Measurements from ENCODE around the gene PMIS2.

Gene PMIS2

GRCh38 chr19:35628264-35628564 is 42.2 kb downstream of the PMIS2 start:
- DNase-seq (ENCODE audit: low read depth in 3 of 3, low spot score in 1 of 3), result no peak

DNA sequence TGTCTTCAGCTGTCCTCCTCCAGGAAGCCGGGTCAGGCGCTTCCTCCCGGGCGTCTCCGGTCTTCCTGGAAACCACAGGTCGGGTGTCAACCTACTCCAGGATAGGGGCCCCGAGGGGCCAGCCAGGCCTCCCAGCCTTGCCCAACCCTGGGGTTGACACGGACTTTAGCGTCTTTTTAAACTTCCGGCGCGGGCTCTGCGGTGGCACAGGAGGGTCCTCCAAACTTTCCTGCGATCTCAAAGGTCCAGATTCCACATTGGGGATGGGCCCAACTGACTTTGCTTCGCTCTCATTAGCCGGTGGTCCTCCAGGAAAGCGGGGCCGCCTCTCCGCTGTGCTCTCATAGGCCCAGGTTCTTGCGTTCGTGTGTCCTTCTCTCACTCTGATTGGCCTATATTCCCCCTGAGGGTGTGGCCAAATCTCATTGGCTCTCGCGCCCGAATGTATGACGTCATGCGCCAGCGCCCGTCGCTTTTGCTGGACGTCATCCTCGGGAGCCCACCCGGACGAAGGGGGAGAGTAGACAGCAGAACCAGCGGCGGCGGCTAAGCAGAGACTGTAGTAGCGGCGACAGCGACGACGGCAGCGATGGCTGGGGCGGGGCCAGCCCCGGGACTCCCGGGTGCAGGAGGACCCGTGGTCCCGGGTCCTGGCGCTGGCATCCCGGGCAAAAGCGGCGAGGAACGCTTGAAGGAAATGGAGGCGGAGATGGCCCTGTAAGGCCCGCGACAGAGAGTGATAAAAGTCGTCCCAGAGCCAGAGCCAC is 42.8 kb downstream of the PMIS2 start, which contains the start of gene RBM42:
RBM42 (plus strand) TSS at position 472 of the 767 bp plus-strand sequence; CDS start at position 590, 118 bp downstream.
- peak; percentile 88 to 96 (median 91) for DNase-seq (ENCODE audit: low read depth in 3 of 3, low spot score in 1 of 3)

DNA sequence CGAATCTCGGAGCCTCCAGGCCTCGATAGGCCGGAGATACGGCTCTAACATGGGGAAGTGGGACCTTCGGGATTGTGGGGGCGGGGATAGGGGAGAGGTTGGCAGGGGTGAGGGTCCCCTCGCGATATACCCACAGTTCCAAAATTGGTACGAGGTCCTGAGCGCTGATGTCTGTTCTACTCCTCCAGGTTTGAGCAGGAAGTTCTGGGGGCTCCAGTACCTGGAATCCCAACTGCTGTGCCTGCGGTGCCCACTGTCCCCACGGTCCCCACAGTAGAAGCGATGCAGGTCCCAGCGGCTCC is 43.3 kb downstream of the PMIS2 start:
- no peak for DNase-seq (ENCODE audit: low read depth in 3 of 3, low spot score in 1 of 3)

DNA sequence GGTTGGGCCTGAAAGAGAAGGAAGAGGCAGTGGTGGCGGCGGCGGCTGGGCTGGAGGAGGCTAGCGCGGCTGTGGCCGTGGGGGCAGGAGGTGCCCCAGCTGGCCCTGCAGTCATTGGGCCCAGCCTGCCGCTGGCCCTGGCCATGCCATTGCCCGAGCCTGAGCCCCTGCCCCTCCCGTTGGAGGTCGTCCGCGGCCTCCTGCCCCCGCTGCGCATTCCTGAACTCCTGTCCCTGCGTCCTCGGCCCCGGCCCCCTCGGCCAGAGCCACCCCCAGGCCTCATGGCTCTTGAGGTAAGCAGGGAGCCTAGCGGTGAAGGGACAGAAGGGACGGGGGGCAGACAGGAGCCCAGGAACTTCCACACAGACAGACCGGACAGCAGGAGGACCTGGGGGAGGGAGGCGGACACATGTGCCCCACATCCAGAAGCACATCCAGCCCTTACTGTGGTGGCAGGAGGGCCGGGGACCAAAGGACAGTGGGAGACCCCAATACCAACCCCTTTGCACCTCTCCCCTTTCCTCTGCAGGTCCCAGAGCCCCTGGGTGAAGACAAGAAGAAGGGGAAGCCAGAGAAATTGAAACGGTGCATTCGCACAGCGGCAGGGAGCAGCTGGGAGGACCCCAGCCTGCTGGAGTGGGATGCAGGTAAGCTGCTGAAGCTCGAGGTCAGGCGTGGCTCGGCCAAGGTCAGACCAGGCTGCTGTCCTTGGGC is 47.9 kb downstream of the PMIS2 start:
- no peak for DNase-seq (ENCODE audit: low read depth in 3 of 3, low spot score in 1 of 3)

GRCh38 chr19:35636651-35637050 is 50.7 kb downstream of the PMIS2 start:
- DNase-seq (ENCODE audit: low read depth in 3 of 3, low spot score in 1 of 3), result no peak
